HCT116 (cell line): ENCODE data around the gene EEF1E1. TPM values are rescaled to one million over a fixed set of nuclear protein-coding genes. Genes with fewer than 3 reads are reported as not detected.

ENCODE experiments used
- ATAC-seq: fragments of 200-7000 bp; cut with Tn5 transposase; 2 replicates; pipeline ENCODE4 v1.9.1; 2020; ENCODE audit warnings: mild to moderate bottlenecking, moderate library complexity
- BruUV-seq: library from RNA; stranded (reverse); fragments of 400-500 nt; replicated peaks from 2 replicates; lab custom pipeline; 2021; lab: Mats Ljungman, UMichigan
- CTCF ChIA-PET: fragments of 300-600 bp; sonication (Branson Sonifier 250); formaldehyde crosslinking; loops from one replicate; lab custom pipeline; 2021; ENCODE audit warnings: antibody characterized with exemption; lab: Charles Lee
- POLR2A ChIA-PET: fragments of 300-600, 350-600 bp; sonication (Branson Sonifier 250); formaldehyde crosslinking; loops from one replicate; lab custom pipeline; 2021; ENCODE audit warnings: antibody characterized with exemption; lab: Charles Lee
- RAD21 ChIA-PET, 2 experiments: fragments of 300-600 bp; sonication (Branson Sonifier 250); formaldehyde crosslinking; loops; one replicate each; lab custom pipeline; 2023; ENCODE audit warnings: low total read pairs in 2 of 2; ENCODE audit not compliant: uncharacterized antibody in 2 of 2, unreplicated experiment in 2 of 2, low non-redundant PET in 1 of 2; lab: Charles Lee
- DNase-seq: peaks from one replicate; pipeline ENCODE4 v3.0.0-alpha.2; 2010; ENCODE audit warnings: low read depth, low spot score
- H2AFZ ChIP-seq: fragments of 200-600 bp; shearing (Covaris generic), sonication (generic); 2 replicates; pipeline ENCODE4 v1.6.1; 2017; ENCODE audit warnings: low read depth, mixed run types, mixed read lengths, antibody characterized with exemption, low read length; ENCODE audit not compliant: poor library complexity, severe bottlenecking
- H3K27ac ChIP-seq: 2 replicates; pipeline ENCODE4 v1.5.1; 2012; ENCODE audit warnings: low read depth, low read length
- H3K27me3 ChIP-seq: fragments of 200-600 bp; sonication (generic); 2 replicates; pipeline ENCODE4 v1.6.1; 2016; ENCODE audit warnings: mixed run types, low read length, mixed read lengths; ENCODE audit not compliant: insufficient read depth
- H3K36me3 ChIP-seq, 2 experiments: fragments of 200-500 bp in 1 of 2; fragments of 200-600 bp in 1 of 2; sonication (Bioruptor generic) in 1 of 2; sonication (generic) in 1 of 2; 2 replicates each; pipeline versions ENCODE4 v1.5.1 to v1.6.1; 2014 to 2016; ENCODE audit warnings: low read length in 2 of 2, inconsistent platforms in 1 of 2, mixed read lengths in 1 of 2, mixed run types in 1 of 2; ENCODE audit not compliant: insufficient read depth in 2 of 2, control insufficient read depth in 1 of 2
- H3K4me1 ChIP-seq, 2 experiments: fragments of 200-600 bp in 1 of 2; sonication (generic) in 1 of 2; 2 replicates each; pipeline versions ENCODE4 v1.5.1 to v1.6.1; 2012 to 2017; ENCODE audit warnings: low read length in 2 of 2, inconsistent platforms in 1 of 2, mild to moderate bottlenecking in 1 of 2, mixed read lengths in 1 of 2, mixed run types in 1 of 2, moderate library complexity in 1 of 2; ENCODE audit not compliant: insufficient read depth in 2 of 2, control insufficient read depth in 1 of 2
- H3K4me2 ChIP-seq: fragments of 200-600 bp; sonication (generic); 2 replicates; pipeline ENCODE4 v1.6.1; 2017; ENCODE audit warnings: mixed run types, low read length, mixed read lengths
- H3K4me3 ChIP-seq, 2 experiments: fragments of 200-600 bp in 1 of 2; sonication (generic) in 1 of 2; replicated peaks in 1 of 2; 2 replicates each; pipeline ENCODE4 v1.5.1; 2011 to 2016; ENCODE audit warnings: low read length in 2 of 2, control low read depth in 1 of 2, low read depth in 1 of 2, mild to moderate bottlenecking in 1 of 2, mixed read lengths in 1 of 2, mixed run types in 1 of 2
- H3K79me2 ChIP-seq: fragments of 200-600 bp; sonication (generic); 2 replicates; pipeline ENCODE4 v1.6.1; 2017; ENCODE audit warnings: mild to moderate bottlenecking, mixed run types, low read length, moderate library complexity, mixed read lengths; ENCODE audit not compliant: insufficient read depth
- H3K9ac ChIP-seq: fragments of 200-600 bp; sonication (generic); 2 replicates; pipeline ENCODE4 v1.6.1; 2016; ENCODE audit warnings: low read length, mixed read lengths
- H3K9me2 ChIP-seq: fragments of 200-600 bp; sonication (generic), shearing (Covaris generic); 2 replicates; pipeline ENCODE4 v1.6.1; 2017; ENCODE audit warnings: mixed run types, mild to moderate bottlenecking, moderate library complexity; ENCODE audit not compliant: insufficient read depth
- H3K9me3 ChIP-seq, 2 experiments: fragments of 200-500 bp in 1 of 2; fragments of 200-600 bp in 1 of 2; sonication (Bioruptor generic) in 1 of 2; sonication (generic) in 1 of 2; 2 replicates each; pipeline ENCODE4 v1.6.1; 2014 to 2017; ENCODE audit warnings: low read length in 2 of 2, mixed read lengths in 2 of 2, inconsistent platforms in 1 of 2, low read depth in 1 of 2, mild to moderate bottlenecking in 1 of 2, mixed run types in 1 of 2, moderate library complexity in 1 of 2; ENCODE audit not compliant: control insufficient read depth in 1 of 2, insufficient read depth in 1 of 2
- H4K20me1 ChIP-seq: fragments of 200-600 bp; sonication (generic), shearing (Covaris generic); 2 replicates; pipeline ENCODE4 v1.6.1; 2017; ENCODE audit warnings: mixed run types, mild to moderate bottlenecking, moderate library complexity; ENCODE audit not compliant: insufficient read depth
- ATF3 ChIP-seq: IDR thresholded peaks from 2 replicates; pipeline ENCODE4 v1.6.1; 2012
- CEBPB ChIP-seq: IDR thresholded peaks from 2 replicates; pipeline ENCODE4 v1.6.1; 2012; ENCODE audit warnings: low read depth
- EGR1 ChIP-seq: IDR thresholded peaks from 2 replicates; pipeline ENCODE4 v1.6.1; 2012; ENCODE audit warnings: low read depth
- ELF1 ChIP-seq: IDR thresholded peaks from 2 replicates; pipeline ENCODE4 v1.6.1; 2012; ENCODE audit warnings: low read depth, borderline replicate concordance
- EZH2 ChIP-seq: fragments of 200-600 bp; sonication (generic); IDR thresholded peaks from 2 replicates; pipeline ENCODE4 v1.6.1; 2017; ENCODE audit warnings: antibody characterized with exemption, mixed run types
- EZH2phosphoT487 ChIP-seq: fragments of 200-600 bp; IDR thresholded peaks from 2 replicates; pipeline ENCODE4 v1.6.1; 2018; ENCODE audit warnings: antibody characterized with exemption, borderline replicate concordance
- MAX ChIP-seq: IDR thresholded peaks from 2 replicates; pipeline ENCODE4 v1.6.1; 2012
- REST ChIP-seq: IDR thresholded peaks from 2 replicates; pipeline ENCODE4 v1.6.1; 2012; ENCODE audit warnings: low read depth
- SP1 ChIP-seq: IDR thresholded peaks from 2 replicates; pipeline ENCODE4 v1.6.1; 2012; ENCODE audit warnings: low read depth
- YY1 ChIP-seq: IDR thresholded peaks from 2 replicates; pipeline ENCODE4 v1.6.1; 2011; ENCODE audit warnings: low read length, low read depth, moderate library complexity, mild to moderate bottlenecking; ENCODE audit not compliant: insufficient replicate concordance; ENCODE audit errors: extremely low read depth
- ZFX ChIP-seq: fragments of 450-650 bp; IDR thresholded peaks from 2 replicates; pipeline ENCODE4 v1.6.1; 2017
- intact Hi-C: fragments of 100-400 bp; cut with micrococcal nuclease; formaldehyde crosslinking; loops from 2 replicates; pipeline ENCODE4 v1.10.0; 2022
- total RNA-seq: library from RNA; stranded (reverse); gene quantifications from one replicate; pipeline ENCODE4 v1.2.1, GENCODE V29; 2021; ENCODE audit not compliant: unreplicated experiment

The EEF1E1 gene
- total RNA-seq, 1 experiment from 2014 or later: 69.7 TPM

GRCh38 chr6:8054276-8054675, 48.1 kb downstream of the EEF1E1 start:
- DNase-seq (no peak), ATAC-seq (no peak)
- H3K4me2 ChIP-seq: no peak overlapping the region
- H3K9me2 ChIP-seq: no peaks in the 10 kb centered on the region
- H2AFZ ChIP-seq: no peak overlapping the region
- no peaks in the 10 kb centered on the region for H4K20me1 ChIP-seq
- no peak overlapping the region for H3K9ac ChIP-seq
- no peak overlapping the region for H3K4me3 ChIP-seq
- RAD21 ChIA-PET: no interaction called here
- POLR2A ChIA-PET: no interaction called here
- no peaks in the 10 kb centered on the region for H3K27me3 ChIP-seq
- CTCF ChIA-PET: no interaction called here
- H3K9me3 ChIP-seq: no peaks in the 10 kb centered on the region
- H3K36me3 ChIP-seq: no peaks in the 10 kb centered on the region
- TF ChIP-seq EZH2phosphoT487 (no peak), SP1 (no peak), EZH2 (no peak), ZFX (no peak), EGR1 (no peak), ELF1 (no peak), YY1 (no peak), ATF3 (no peak), REST (no peak), MAX (no peak), CEBPB (no peak)
- TF ChIP-seq, all 23 proteins: peak for 0
- Histone ChIP-seq H3K4me1 (no peaks in the 10 kb centered on the region), H3K79me2 (no peaks in the 10 kb centered on the region), H3K27ac (no peak overlapping the region)
- intact Hi-C loops: no loop called here
- BruUV-seq: no TSS peak
